Limb (tissue), 2 donors: ENCODE data around the gene ACTL6B.

Source experiments
- DNase-seq, 2 donors: peaks; one replicate each; pipeline ENCODE4 v3.0.0-alpha.2; 2016; ENCODE audit errors: extremely low spot score in 2 of 2

Gene ACTL6B

DNA sequence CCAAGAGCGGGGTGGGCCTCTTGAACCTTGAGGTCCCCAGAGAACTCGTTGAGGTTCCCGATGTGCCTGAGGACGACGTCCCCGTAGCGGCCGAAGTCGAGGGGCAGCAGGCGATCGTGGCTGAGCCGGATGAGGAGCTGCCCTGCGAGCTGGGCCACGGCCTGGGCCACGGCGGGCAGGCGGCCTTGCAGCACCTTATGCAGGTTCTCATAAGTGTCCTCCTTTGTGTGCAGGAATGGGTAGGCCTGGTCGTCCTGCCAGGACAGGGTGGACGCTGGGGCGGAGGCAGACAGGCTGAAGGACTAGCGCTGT, 29.1 kb downstream of the ACTL6B start:
- no peak for DNase-seq

DNA sequence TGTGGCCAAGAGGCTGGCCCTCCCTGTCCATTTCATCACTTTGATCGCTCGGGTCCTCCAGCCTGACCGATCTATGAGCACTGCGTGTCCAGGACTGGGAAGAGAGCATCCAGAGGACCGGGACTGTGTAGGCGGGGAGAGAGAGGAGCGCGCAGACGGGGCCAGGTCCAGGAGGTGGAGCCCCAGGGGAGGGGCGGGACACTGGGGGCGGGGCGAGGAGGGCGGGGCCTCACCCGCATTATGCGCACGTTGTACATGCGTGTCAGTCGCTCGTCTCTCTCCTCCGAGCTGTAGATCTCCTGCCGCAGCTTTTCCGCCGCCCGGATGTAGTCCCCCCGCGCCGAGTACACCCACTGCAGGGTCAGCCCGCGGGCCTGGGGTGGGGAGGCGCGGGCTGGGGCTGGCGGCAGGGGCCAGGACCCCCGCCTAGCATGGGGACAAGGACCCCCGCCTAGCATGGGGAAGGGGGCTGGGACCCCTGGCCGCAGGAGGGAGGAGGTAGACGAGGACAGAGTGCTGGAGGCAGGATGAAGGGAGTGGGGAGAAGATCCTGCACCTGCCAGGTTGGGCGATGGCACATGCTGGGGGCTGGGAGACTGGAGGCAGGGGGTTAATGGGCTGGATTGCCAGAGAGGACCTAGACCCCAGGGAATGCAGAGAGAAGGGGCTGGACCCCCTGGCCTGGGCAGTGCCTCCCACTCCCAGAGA, 29.6 kb downstream of the ACTL6B start:
- peak; percentile 62 to 88 for DNase-seq

DNA sequence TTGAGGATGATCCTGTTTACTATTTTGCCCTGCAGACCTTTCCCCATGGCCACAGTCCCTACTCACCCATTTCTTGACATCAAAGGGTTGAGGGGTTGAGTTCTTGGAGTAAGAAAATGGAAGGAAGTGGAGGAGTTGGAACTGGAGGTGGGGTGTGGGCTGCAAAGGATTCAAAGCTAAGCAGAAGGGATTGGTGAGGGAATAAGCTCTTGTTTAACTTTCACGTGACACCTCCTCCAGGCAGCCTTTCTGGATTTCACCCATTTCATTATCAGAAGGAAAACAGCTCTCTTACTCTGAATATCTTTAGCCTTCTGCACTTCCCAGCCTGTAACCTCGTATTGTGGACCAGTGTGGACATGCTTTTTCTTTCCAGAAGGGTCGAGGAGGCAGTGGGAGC, 30.2 kb downstream of the ACTL6B start:
- no peak for DNase-seq

DNA sequence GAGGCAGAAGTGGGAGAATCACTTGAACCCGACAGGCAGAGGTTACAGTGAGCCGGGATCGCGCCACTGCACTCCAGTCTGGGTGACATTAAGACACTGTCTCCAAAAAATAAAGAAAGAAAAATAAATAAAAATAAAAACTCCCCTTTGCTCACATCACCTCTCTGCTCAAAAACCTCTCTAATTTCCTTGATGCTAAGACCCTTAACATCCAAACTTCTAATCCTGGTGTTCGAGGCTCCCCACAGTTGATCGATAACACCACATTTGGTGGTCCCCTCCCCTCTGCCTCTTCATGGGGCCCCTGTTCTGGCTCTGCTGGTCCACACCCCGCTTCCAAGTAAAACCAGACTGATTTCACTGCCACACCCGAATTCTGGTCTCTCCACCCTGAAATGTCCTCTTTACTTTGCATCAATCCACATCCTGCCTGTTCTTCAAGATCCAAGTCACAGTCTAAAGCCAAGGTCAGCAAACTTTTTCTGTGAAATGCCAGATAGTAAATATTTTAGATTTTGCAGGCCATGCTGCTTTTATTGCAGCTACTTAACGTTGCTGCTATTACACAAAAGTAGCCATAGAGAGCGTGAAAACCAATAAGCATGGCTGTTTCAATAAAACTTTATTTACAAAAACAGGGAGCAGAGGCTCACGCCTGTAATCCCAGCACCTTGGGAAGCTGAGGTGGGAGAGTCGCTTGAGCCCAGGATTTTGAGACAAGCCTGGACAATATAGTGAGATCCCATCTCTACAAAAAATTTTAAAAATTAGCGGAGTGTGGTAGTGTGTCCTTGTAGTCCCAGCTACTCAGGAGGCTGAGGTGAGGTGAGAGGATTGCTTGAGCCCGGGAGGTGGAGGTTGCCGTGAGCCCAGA, 32.1 kb downstream of the ACTL6B start:
- no peak for DNase-seq

DNA sequence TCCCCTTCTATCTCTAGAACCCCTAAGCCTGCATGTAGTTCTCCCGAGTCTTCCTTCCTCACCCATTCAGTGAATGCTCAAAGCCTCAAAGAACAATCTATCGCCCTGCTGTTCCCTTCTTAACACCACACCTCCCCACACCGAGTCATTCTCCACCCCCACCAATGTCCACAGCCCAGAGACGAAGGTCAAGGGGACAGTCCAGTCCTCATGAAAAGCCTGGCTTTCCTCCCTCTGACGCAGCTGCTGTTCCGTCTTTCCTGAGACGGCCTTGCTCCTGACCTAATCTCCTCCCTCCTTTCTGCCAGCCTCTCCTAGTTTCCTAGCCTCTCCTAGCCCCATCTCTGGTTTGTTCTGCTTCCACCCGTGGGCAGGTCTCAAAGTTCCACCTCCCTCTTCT, 34.7 kb downstream of the ACTL6B start:
- DNase-seq: no peak

DNA sequence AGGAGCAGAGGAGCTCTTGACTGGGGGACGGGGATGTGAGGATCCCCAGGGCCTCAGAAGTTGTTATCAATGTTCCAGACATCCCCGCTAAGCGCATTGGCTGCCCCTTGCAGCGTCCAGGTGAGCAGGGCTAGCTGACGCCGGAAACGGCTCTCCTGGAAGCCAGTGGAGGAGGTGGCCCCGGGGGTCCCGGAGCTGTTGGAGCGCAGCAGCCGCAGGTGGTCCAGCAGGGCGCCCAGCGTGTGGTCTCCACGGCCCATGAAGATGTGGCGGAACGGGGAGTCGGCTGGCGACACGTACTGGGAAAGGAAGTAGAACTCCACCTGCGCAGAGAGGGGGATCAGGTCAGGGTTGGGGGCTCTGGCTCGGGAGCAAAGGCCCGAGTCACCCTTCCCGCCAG, 35.4 kb downstream of the ACTL6B start:
- no peak for DNase-seq

DNA sequence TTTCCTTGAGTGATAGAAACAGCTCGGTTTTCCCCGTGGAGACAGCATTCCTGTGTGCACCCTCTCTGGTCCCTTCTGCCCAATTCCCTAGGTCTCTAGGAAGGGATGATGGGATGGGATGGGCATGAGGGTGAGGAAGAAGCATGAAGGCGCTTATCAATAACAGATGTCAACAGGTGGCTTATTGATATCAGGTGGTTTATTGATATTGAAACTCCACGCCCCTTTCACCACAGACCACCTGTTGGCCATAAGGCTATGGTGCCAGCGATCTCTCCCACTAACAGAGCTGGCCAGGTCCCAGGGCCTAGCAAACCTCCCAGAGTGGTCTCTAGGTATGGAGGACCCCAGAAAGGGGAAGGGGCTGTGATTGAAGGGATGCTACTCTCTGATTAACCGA, 36.0 kb downstream of the ACTL6B start:
- DNase-seq: no peak

DNA sequence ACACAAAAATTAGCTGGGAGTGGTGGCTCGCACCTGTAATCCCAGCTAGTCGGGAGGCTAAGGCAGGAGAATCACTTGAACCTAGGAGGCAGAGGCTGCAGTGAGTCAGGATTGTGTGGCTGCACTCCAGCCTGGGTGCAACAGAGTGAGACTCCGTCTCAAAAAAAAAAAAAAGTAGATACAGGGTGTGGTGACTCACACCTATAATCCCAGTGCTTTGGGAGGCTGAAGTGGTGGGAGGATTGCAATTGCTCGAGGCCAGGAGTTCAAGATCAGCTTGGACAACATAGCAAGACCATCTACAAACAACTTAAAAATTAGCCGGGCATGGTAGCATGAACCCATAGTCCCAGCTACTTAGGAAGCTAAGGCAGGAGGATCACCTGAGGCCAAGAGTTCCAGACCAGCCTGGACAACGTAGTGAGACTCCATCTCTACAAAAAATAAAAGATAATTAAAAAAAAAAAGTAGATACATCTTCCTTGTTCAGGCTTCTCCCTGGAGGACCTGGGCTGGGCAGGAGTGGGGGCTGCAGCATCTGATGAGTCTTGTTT, 41.9 kb downstream of the ACTL6B start:
- no peak for DNase-seq

DNA sequence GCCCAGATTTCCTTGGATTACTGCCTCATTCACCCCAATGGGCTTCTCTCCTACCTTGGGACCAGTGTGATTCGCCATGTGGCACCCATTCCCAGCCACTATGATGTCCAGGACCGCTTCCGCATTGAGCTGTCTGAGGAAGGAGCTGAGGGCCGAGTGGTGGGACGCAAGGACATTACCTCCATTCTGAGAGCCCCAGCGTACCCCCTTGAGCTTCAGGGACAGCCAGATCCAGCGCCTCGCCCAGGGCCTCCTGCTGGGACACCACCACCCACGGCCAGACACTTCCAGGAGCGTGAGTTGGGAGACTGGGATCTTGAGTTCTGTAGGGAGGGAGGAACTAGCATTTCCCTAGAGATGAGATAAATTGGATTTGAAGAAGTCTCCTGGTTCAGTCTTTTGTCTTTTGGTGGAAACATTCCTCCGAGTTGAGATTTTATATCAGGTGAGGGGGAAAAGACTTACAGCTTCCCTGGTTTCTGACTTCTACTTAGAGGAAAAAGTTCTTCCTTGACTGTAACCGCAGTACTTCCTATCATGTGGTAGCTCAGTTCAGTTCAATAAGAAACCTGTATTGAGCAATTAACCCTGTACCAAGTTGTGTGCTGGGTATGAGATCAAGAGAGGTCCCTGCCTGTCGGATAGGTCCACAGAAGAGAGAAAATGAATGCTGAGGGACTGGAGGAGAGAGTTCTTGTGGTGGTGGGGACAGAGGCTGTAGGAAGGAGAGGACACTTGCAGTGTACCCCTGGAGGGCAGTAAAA, 42.7 kb downstream of the ACTL6B start:
- DNase-seq: no peak

DNA sequence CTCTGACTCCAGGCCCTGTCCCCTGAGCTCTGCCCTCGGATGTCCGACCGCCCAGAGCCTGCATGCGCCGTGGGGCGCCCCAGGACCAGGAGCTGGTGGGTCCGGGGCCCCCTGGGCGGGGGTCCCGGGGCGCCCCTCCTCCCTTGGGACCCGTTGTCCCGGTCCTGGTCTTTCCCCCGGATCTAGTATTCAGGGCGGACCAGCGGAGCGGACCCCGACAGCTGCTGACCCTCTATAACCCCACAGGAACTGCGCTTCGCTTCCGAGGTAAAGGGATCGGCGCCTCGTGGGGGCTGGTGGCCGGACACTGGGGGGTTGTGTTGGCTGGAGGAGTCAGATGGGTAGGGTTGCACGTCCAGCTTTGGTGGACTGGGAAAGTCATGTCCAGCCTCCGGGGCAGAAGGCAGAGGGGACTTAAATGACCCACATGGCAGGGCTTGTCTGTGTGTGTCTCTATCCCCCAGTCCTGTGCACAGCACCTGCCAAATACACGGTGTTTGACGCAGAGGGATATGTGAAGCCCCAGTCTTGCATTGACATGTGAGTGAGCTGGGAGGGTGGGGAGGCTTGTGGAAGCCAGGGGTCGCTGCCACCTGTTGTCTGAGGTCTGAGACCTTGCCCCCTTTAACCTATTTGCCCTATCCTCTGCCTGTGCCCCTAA, 43.4 kb downstream of the ACTL6B start:
- DNase-seq: no peak

DNA sequence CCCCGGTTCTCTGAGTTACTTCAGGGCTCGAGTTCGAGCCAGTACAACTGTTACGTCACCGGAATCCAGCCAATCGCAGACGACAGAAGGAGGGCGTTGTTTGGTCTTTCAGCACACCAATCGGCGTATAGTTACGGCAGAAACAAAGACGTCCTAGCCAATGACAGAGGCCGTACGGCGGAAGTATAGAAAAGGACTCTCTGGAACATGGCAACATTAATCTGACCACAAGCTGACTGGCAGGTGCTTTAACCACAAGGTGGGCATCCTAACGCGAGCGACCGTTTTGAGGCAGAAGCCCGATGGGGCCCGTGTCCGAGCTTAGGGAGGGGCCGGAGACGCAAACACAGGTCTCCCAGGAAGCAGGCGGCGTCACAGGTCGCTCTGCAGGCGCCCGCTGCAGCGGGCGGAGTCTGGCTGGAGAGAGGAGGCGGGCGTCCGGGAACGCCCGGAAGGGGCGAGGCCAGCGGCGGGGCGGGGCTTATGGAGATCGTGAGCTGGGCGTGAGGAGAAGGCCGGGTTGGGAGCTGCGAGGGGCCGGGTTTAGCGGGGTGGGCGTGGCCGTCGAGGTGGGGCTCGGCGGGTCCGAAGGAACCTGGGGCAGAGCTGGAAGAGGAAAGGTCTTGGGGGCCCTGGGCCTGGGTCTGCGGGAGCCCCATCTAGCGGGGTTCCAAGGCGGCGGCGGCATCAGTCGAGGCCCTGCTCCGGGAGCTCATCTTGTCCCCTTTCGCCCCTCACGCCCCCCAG, 44.1 kb downstream of the ACTL6B start, which contains the start of gene MOSPD3:
Gene MOSPD3 (plus strand): TSS at position 558 of the 747 bp plus-strand sequence. CDS start 252 bp downstream, outside the sequence.
- peak; percentile 99 for DNase-seq

DNA sequence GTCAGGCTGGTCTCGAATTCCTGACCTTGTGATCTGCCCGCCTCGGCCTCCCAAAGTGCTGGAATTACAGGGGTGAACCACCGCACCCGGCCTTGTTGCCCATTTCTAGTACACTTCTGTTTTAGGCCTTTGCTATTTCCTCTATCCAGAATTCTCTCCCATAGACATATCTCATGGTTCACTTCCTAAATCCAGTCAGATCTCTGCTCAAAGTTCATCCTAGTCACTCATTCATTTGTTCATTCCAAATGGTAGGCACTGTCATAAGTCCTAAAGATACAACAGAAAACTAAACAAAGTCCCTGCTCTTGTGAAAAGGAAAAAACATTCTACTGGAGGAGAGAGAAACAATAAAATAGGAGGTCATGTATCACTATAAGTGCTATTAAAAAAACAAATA, 46.3 kb downstream of the ACTL6B start:
- no peak for DNase-seq

DNA sequence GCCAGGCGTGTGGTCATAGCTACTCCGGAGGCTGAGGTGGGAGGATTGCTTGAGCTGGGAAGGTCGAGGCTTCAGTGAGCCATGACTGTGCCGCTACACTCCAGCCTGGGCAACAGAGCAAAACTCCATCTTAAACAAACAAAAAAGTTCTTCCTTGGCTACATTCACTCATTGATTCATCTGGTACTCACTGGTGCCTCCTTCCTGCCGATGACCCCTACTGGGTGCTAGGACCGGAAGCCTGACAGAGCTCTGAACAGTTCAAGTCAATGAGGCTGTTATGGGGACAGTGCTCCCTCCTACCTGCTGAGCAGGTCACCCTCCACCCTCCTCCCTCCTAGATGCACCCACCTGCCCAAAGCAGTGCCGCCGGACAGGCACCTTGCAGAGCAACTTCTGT, 49.1 kb downstream of the ACTL6B start:
- no peak for DNase-seq

DNA sequence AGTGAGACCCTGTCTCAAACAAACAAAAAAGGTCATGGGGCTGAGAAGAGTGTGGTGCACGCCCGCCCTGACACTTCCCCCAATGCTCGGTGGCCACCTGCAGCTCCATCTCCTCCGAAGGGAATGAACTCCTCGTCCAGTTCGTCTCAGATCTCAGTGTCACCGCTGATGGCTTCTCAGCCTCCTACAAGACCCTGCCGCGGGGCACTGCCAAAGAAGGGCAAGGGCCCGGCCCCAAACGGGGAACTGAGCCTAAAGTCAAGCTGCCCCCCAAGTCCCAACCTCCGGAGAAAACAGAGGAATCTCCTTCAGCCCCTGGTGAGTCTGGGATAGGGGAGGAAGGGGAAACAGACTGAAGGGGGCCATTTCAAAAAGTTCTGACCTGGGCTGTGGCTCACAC, 49.9 kb downstream of the ACTL6B start:
- DNase-seq: no peak

DNA sequence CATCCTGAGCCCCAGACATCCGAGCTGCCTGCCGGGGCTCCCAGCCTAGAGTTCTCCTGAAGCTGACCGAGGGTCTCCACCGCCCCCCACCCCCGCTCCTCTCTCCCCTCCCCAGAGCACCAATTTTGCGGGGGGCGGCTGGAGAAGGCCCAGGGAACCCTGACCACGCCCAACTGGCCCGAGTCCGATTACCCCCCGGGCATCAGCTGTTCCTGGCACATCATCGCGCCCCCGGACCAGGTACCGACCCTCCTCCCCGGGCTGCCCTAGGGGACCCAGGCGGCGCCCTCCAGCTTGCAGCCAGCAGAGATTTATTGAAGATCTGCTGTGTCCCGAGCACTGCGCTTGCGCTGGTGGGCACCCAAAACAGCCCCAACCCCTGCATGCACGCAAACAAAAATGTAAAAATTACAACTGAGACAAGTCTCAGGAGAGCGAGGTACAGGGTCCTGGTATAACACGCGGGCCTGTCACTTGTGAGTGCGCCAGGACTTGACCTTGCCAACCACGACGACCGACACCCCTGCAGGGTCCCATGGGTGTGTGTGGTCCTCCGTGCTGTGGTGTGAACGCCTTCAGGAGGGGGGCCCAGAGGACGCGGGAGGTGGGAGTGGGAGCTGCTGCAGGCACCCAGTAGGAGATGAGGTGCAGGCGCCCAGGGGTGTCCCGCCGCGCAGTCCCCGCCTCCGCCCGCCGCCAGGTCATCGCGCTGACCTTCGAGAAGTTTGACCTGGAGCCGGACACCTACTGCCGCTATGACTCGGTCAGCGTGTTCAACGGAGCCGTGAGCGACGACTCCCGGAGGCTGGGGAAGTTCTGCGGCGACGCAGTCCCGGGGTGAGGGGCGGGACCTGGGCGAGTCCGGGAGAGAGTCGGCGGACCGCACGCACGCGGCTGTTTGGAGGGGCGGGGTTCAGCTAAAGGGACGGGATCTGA, 51.0 kb downstream of the ACTL6B start:
- peak in 1 of 2 donors; percentile 58 for DNase-seq

DNA sequence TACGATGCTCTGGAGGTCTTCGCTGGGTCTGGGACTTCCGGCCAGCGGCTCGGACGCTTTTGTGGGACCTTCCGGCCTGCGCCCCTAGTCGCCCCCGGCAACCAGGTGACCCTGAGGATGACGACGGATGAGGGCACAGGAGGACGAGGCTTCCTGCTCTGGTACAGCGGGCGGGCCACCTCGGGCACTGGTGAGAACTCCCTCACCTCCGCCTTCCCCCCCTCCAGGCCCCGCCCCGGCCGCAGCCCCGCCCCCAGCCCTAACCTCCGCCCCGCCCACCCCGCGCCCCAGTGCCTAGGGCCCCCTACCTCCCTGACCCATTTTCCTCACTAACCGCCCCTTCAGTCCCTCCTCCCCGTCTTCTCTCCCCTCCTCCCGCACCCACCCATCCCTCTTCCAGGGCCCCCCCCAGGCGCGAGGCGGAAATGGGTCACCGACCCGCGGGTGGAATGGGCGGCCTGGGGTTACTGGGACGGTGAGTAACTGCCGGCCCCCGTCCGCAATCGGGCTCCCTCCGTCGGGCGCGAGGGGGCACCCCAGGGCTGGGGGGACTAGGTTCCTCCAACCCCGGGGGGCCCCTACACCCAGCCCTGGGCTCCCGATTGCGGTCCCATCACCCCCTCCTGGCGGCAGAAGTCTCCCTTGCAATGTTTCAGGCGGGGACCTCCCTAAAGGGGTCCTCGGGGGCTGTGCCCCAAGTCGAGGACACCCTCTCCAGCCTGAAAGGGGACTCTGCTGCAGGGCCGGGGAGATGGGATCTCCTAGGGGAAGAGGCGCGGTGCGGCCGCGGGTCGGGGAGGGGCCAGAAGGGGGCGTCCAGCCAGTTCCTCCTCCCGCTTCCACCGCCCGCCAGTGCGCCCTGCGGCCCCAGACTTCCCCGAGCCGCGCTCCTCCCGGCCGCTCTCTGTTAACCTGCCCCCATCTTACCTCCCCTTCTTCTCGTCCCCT, 51.9 kb downstream of the ACTL6B start:
- DNase-seq: peak; percentile 66 to 85

DNA sequence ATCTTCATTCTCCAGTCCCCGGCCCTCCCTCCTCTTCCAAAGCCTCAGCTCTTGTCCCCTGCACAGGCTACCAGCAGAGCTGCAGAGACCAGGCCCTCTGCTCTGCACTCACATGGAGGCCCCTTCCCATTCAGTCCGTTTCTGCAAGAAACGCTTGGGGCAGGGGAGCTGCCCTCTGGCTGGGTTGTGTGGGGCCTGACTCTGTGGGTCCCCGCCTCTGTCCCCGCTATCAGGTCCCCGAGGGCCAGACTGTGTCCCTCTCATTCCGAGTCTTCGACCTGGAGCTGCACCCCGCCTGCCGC, 52.6 kb downstream of the ACTL6B start:
- DNase-seq: no peak

DNA sequence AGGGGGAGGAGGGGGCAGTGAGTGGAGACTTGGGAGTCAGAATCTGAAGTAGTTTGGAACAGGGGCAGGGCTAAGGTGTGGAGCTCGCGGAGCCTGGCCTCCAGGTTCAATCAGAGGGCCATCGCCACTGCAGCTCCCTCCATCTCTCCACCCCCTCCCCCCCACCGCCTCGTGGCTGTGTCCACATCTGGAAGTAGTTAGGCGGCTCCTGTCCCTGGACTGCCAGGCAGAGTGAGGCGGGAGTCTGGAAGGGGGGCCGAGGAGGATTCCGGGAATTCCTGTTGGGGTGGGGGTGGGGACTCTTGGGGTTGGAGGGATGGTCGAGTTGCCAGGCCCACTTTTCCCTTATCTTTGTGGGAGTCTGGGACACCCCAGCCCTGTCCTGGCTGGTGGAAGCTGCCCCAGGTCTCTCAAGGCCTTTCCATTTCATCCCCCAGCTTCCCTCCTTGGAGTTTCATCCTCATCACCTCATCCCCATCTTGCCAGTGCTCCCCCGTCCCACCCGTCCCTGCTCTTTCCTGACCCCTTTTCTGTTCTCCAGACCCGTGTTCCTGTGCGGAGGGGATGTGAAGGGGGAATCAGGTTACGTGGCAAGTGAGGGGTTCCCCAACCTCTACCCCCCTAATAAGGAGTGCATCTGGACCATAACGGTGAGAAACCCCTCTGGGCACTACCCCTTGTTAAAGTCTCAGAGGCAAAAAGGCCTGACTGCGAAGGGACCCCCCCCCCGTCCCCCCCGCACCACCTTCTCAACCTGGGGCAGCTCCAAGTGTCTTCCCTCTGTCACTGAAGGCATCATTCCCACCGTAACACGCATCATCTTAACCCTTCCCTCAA, 53.1 kb downstream of the ACTL6B start:
- peak; percentile 86 to 89 for DNase-seq
